Lower lobe of right lung (tissue), 2 donors: ENCODE results near the gene BGN. TPM values are rescaled to one million over a fixed set of nuclear protein-coding genes. Genes with fewer than 3 reads are reported as not detected.

ENCODE experiments used
- ATAC-seq, 2 donors: fragments of 200-7000 bp; cut with Tn5 transposase; one replicate each; pipeline ENCODE4 v1.9.1; 2020 to 2022; ENCODE audit warnings: mild to moderate bottlenecking in 2 of 2, moderate library complexity in 2 of 2
- DNase-seq: peaks from one replicate; pipeline ENCODE4 v3.0.0-alpha.2; 2020
- H3K27ac ChIP-seq: fragments of 200-600 bp; one replicate; pipeline ENCODE4 v1.8.0; 2022
- H3K27me3 ChIP-seq: fragments of 200-600 bp; one replicate; pipeline ENCODE4 v1.8.0; 2022; ENCODE audit warnings: low read depth
- H3K36me3 ChIP-seq: fragments of 200-600 bp; one replicate; pipeline ENCODE4 v1.8.0; 2022; ENCODE audit warnings: mild to moderate bottlenecking
- H3K4me1 ChIP-seq: fragments of 200-600 bp; one replicate; pipeline ENCODE4 v1.8.0; 2022
- H3K4me3 ChIP-seq: fragments of 200-600 bp; one replicate; pipeline ENCODE4 v1.8.0; 2022; ENCODE audit warnings: mild to moderate bottlenecking
- H3K9me3 ChIP-seq: fragments of 200-600 bp; one replicate; pipeline ENCODE4 v1.8.0; 2022
- intact Hi-C: fragments of 100-400 bp; cut with DNase I; formaldehyde crosslinking; loops from one replicate; pipeline ENCODE4 v1.11.0; 2022
- total RNA-seq: library from RNA; stranded (reverse); fragmentation: NEBNext Ultra II Directional; extraction: Animal tissue kit (Norgen Biotek cat#: 25700); gene quantifications from one replicate; pipeline ENCODE4 v1.2.1, GENCODE V29; 2021
- TF ChIP-seq, protein P1 (sequence below): fragments of 200-600 bp; IDR thresholded peaks from one replicate; pipeline ENCODE4 v1.8.0; 2022; ENCODE audit warnings: antibody characterized with exemption, mild to moderate bottlenecking
- donor health status: DM: no; HTN: yes; CAD: no; lungs with severe emphysema.

Gene BGN
- total RNA-seq, 1 donor from 2014 or later, result 157 TPM

DNA sequence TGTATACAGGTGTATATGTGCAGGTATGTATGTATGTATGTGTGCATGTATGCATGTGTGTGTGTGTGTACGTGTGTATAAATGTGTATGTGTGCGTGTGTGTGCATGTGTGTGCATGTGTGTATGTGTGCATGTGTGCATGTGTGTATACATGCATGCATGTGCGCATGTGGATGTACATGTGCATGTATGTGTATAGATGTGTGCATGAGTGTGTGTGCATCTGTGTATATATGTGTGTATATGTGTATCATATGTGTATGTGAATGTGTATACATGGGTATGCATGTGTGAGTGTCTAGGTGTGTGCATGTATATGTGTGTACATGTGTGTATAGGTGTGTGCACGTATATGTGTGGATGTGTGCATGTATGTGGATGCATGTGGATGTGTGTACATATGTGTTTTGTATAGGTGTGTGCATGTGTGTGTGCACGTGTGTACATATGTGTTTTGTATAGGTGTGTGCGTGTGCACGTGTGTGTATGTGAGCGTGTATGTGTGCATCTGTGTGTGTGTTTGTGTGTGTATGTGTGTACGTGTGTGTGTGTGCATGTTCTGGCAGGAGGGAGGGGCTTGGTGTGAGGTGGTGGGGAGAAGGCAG, 6.0 kb downstream of the BGN start:
- no peak for ATAC-seq
- H3K4me1 ChIP-seq, result no peaks in the 10 kb centered on the region
- no peak for DNase-seq
- H3K36me3 ChIP-seq, result no peaks in the 10 kb centered on the region
- intact Hi-C loops, result no loop called here
- TF ChIP-seq, protein P1, sequence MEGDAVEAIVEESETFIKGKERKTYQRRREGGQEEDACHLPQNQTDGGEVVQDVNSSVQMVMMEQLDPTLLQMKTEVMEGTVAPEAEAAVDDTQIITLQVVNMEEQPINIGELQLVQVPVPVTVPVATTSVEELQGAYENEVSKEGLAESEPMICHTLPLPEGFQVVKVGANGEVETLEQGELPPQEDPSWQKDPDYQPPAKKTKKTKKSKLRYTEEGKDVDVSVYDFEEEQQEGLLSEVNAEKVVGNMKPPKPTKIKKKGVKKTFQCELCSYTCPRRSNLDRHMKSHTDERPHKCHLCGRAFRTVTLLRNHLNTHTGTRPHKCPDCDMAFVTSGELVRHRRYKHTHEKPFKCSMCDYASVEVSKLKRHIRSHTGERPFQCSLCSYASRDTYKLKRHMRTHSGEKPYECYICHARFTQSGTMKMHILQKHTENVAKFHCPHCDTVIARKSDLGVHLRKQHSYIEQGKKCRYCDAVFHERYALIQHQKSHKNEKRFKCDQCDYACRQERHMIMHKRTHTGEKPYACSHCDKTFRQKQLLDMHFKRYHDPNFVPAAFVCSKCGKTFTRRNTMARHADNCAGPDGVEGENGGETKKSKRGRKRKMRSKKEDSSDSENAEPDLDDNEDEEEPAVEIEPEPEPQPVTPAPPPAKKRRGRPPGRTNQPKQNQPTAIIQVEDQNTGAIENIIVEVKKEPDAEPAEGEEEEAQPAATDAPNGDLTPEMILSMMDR, result no peak
- no peak overlapping the region for H3K4me3 ChIP-seq
- H3K27ac ChIP-seq, result no peak overlapping the region
- H3K9me3 ChIP-seq, result no peaks in the 10 kb centered on the region
- no peaks in the 10 kb centered on the region for H3K27me3 ChIP-seq

DNA sequence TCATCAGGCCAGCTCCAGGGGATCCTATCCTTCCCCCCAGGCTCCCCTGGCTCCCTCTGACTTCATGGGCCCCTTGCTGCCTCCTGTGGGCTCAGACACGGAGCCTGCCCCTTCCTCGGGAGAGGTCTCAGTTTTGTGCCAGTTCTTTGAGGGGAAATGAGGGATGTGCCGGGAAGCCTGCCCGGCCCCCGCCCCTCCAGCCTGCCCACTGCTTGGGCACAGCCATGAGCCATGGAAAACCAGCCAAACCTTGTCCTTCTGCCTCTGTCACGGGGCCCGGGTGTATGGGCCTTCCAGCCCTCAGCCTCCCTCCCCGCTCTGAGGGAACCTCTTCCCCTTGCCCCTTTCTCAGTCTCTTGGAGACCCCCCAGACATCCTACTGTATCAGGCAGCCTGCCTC, 6.8 kb downstream of the BGN start:
- Histone ChIP-seq H3K27ac (no peak overlapping the region), H3K4me3 (no peak overlapping the region), H3K4me1 (no peaks in the 10 kb centered on the region), H3K27me3 (no peaks in the 10 kb centered on the region), H3K36me3 (no peaks in the 10 kb centered on the region), H3K9me3 (no peaks in the 10 kb centered on the region)
- TF ChIP-seq, protein P1, result no peak
- intact Hi-C loops, result no loop called here
- ATAC-seq (no peak), DNase-seq (no peak)

DNA sequence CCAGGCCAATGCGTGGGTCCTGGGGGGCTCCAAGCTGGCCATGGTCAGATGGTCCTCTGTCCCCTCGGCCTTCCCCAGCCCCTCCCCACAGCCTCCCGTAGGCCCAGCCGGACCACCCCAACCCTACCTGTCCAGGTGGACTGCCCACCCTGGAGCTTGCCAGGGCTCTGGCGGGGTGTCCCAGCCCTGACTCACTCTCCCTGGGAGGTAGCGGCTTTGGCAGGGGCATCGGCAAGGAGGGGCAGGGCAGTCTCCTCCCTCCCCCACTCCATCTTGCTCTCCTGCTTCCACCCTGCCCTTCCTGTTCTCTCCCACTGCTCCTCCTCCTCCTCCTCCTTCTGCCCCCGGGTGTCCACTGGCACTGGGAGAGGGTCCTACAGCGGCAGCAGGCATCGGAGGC, 7.4 kb downstream of the BGN start:
- H3K27ac ChIP-seq, result no peak overlapping the region
- TF ChIP-seq, protein P1, result no peak
- H3K4me3 ChIP-seq, result no peak overlapping the region
- intact Hi-C loops, result no loop called here
- H3K9me3 ChIP-seq, result no peaks in the 10 kb centered on the region
- no peaks in the 10 kb centered on the region for H3K4me1 ChIP-seq
- ATAC-seq (no peak), DNase-seq (no peak)
- H3K36me3 ChIP-seq, result no peaks in the 10 kb centered on the region
- no peaks in the 10 kb centered on the region for H3K27me3 ChIP-seq

DNA sequence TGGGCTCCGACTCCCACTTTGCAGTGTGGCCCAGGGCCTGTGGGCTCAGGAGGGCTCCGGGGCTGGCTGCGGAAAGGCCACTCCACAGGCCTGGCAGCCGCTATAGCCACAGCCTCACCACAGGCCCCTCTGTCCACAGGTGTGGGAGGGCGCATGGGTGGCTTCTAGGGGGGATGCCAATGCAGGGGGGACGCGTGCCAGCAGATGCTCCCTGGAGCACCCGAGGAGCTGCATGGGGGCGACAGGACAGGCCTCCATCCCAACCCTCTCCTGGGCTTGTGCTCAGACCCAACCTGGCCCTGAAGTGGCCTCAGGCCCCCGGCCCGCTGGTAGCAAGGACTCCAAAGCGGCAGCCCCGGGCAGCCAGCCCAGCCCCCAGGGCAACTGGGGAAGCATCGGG, 8.0 kb downstream of the BGN start:
- Histone ChIP-seq H3K36me3 (no peaks in the 10 kb centered on the region), H3K27ac (no peak overlapping the region), H3K4me1 (no peaks in the 10 kb centered on the region), H3K9me3 (no peaks in the 10 kb centered on the region), H3K4me3 (no peak overlapping the region), H3K27me3 (no peaks in the 10 kb centered on the region)
- ATAC-seq (no peak), DNase-seq (no peak)
- TF ChIP-seq, protein P1, result no peak
- intact Hi-C loops, result no loop called here

DNA sequence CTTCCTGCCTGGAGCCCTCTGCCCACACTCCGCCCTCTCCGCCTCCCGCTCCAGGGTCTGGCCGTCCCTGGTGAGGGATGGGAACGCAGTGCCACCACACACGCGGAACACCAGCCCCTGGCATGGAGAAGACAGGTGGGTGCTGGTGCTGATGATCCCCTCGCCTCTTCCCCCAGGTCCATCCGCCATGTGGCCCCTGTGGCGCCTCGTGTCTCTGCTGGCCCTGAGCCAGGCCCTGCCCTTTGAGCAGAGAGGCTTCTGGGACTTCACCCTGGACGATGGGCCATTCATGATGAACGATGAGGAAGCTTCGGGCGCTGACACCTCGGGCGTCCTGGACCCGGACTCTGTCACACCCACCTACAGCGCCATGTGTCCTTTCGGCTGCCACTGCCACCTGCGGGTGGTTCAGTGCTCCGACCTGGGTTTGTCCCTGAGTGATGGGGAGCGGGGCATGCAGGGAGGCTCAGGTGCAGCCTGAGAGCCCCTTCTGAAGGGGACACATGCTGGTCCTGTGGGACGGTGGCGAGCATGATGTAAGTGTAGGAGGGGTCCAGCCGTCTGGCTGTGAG, 9.8 kb downstream of the BGN start:
- TF ChIP-seq, protein P1, result no peak
- H3K36me3 ChIP-seq, result no peaks in the 10 kb centered on the region
- H3K27ac ChIP-seq, result no peak overlapping the region
- no peak for DNase-seq
- H3K9me3 ChIP-seq, result no peaks in the 10 kb centered on the region
- no peak overlapping the region for H3K4me3 ChIP-seq
- intact Hi-C loops, result no loop called here
- no peak for ATAC-seq
- H3K4me1 ChIP-seq, result no peaks in the 10 kb centered on the region
- no peaks in the 10 kb centered on the region for H3K27me3 ChIP-seq
